HG02678 (cell line): ENCODE data around the gene B3GLCT.

Experiments
- ATAC-seq: cut with Tn5 transposase; IDR thresholded peaks from one replicate; pipeline ENCODE4 v1.9.1; 2021; ENCODE audit warnings: mild to moderate bottlenecking, moderate library complexity; ENCODE audit not compliant: unreplicated experiment

Gene B3GLCT

GRCh38 chr13:31267126-31267784 lies 67.5 kb downstream of the B3GLCT start:
- no peak for ATAC-seq

GRCh38 chr13:31274390-31274789 lies 74.6 kb downstream of the B3GLCT start:
- no peak for ATAC-seq

- ATAC-seq: no peak
Observed at GRCh38 chr13:31276421-31276820, 76.6 kb downstream of the B3GLCT start.

- no peak for ATAC-seq
Observed at GRCh38 chr13:31278869-31279268, 79.1 kb downstream of the B3GLCT start.

DNA sequence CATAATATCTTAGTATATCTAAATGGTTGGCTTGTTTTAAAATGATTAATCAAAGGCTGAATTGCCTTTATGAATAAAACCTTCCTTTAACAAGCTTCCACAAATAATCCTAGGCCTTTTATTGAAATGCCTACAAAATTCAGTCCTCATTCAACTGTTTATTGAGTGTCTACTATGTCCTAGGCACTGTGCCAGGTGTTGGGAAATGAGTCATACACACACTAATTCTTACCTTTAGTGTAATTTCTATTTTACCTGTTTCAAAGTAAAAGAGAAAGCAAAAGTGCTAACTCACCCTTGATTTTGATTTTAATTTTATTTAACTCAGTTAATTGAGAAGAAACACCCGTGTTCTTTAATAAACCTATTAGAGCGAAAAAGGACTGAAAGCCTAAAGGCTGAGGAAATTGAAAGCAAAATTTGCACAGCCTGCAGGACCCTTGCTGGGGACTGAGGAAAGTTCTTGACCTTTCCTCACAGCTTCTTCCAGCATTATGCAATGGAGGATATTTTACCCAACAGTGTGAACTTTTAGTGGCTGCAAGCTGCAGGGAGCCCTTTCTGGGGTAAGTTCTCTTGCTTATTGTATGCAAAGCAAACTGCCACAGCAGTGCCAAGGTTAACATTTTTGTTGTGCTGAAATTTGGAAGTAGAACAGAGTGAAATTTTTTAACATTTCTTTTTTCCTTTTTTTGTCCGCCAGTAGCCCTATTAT lies 83.1 kb downstream of the B3GLCT start:
- no peak for ATAC-seq

DNA sequence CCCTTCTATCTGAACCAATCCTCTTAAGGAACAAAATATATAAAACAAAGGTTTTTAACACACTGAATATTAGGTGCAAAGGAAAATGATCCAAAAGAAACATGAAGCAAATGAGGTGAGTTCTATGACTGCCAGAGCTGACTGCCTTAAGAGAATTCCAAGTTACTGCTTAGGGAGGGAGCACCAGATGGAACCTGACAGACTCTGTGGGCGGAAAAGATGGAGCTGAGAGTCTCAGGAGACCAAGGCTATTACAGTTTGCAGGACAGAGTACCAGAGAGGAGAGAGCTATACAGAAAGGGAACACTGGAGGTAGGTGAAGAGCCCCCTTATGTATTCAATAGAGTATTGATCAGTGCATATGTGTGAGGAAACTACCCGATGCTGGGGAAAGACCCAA lies 87.2 kb downstream of the B3GLCT start:
- no peak for ATAC-seq

DNA sequence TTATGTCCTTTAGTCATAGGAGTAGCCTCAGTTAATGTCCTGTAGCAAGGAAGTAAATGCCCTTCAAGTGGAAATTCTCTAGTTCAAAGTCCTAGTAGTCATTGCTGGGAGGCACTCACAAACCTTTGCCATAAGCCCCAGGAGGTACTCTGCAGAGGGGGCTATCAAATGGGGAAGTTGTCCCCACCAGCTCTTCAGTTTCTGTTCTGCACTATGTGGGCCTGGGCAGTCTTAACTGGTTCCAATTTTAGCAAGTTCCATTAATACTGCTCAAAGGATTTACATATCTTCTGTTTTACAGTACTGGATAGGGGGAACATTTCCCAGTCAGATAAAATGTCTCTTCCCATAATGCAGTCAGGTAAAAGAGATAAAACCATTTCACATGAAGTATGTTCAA lies 101.3 kb downstream of the B3GLCT start:
- ATAC-seq: no peak

- no peak for ATAC-seq
Observed at GRCh38 chr13:31310356-31310755, 110.6 kb downstream of the B3GLCT start.

DNA sequence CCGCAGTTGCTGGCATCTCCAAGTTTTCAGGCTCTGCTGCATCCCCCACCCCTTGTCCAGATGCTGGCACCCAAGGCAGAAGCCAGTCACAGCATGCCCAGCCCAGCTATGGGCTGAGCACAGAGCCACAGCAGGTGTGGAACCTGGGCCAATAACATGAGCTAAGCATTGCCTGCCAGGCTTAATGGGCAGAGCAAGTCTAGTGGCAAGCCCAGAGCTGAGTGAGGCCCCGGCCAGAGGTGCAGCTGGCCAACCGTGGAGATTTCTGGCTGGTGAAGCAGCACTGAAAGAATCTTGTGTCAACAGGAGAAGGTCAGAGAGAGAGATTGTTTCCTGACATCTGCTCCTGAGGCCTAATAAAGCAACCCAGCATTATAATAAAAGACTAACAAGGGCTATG lies 111.0 kb downstream of the B3GLCT start:
- no peak for ATAC-seq

- ATAC-seq: no peak
Observed at GRCh38 chr13:31311921-31312320, 112.1 kb downstream of the B3GLCT start.

DNA sequence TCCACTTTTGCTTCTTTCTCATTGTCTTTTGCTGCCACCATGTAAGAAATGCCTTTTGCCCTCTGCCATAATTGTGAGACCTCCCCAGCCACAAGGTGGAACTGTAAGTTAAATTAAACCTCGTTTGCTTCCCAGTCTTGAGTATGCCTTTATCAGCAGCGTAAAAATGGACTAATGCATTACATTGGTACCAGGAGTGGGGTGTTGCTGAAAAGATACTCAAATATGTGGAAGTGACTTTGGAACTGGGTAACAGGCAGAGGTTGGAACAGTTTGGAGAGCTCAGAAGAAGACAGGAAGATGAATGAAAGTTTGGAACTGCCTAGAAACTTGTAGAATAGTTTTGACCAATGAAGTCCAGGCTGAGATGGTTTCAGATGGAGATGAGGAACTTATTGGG lies 115.2 kb downstream of the B3GLCT start:
- no peak for ATAC-seq

DNA sequence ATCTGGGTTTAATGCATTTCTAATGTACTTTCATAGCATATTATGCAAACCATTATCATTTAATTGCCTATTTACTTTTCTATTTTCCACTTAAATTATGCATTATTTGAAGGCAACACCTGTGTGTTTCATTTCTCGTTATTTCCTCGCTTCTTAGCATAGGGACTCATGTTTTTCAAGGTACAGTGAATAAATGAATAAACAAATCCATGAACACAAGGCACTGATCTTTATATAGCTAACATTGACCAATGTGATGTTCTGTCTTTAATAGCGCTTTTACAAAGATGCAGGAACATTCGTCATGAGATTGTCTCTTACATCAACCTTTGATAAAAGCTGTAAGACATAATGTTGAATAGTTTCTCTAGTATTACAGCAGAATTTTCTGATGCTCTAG lies 121.2 kb downstream of the B3GLCT start:
- ATAC-seq: no peak

DNA sequence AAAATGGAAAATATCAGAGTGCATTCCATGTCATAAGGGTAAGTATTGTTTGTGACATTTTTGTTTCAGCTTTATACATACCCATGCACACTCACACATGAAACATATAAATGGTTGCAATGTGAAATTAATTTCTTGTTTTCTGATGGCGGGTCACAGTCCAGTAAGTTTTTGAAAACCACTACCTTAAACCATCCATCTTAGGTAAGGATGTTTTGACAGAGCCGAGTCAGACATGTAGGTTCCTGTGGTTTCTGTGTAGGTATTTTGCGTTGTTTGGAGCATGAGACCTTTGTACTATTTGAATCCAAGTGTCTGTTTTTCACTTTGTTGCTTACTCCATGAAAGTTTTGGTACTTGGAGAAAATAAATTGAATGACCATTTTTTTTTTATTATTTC lies 121.7 kb downstream of the B3GLCT start:
- ATAC-seq: no peak

DNA sequence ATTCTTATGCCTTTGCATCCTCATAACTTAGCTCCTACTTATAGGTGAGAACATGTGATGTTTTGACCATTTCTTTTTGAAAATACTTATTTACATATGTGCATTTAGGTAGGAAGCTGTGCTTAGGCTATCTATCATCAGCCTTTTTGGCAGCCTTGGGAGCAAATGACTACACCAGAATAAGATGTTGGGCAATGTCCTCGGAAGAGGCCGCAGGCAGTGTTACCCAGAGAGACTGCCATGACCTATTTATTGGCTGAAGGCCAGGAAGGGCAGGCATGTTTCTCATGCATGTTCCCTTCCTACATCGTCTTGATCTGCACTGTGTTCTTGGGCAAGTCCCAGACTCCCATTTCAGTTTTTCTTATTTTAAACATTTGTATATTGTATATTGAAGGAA lies 122.3 kb downstream of the B3GLCT start:
- no peak for ATAC-seq

DNA sequence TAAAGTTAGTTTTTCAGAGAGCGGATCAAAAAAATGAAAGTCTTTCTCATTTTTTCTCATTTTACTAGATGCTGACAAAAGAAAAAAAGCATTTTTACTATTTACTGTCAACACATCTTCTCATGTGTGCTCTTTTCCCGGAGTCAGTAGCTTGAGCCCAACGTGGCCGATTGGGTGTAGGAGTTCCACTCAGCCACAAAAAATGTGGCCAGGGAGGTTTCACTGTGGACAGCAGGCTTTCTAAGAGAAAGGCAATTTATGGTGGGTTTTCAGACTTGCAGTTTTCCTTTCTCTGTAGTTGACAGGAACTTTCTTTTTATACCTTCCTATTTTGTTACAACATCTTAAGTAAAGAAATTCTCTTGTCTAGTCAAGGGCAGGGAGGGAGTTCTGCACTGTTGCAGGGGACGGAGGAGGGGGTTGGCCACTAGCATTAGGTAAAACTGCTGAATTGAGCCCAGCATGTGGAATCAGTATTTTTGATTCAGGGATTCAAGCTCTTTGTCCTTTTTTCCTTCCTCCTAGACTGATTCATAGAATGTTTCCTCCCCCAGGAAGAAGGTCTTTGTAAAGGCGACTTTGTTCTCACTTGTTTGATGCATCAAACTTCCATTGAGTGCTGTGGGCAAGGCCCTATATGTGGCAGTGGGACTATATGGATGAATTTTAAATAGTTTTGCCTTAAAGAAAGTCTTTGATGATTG lies 123.1 kb downstream of the B3GLCT start:
- no peak for ATAC-seq

DNA sequence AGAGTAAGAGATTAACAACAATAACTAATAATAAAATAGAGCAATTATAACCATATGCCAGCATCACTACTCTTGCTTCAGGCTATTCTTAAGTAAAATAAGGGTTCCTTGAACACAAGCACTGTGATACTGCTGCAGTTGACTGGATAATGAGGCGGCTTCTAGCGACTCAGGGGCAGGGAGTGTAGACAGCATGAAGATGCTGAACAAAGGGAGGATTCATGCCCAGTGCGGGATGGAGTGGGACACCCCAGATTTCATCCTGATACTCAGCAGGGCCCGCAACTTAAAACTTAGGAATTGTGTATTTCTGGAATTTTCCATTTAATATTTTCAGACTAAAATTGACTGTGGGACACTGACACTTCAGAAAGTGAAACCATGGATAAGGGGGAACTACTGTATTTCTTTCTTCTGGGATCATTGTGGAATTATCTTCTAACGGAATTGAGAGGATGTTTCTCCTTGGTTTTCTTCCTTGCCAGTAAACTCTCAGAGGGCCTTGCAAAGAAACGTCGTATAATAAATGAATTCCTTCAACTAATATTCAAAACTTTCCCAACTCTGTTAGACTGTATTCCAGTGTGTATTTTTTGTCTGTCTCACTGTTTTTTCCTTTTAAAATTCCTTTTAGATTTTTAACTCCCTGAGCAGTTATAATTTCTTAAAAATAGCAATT lies 127.5 kb downstream of the B3GLCT start:
- ATAC-seq: no peak

DNA sequence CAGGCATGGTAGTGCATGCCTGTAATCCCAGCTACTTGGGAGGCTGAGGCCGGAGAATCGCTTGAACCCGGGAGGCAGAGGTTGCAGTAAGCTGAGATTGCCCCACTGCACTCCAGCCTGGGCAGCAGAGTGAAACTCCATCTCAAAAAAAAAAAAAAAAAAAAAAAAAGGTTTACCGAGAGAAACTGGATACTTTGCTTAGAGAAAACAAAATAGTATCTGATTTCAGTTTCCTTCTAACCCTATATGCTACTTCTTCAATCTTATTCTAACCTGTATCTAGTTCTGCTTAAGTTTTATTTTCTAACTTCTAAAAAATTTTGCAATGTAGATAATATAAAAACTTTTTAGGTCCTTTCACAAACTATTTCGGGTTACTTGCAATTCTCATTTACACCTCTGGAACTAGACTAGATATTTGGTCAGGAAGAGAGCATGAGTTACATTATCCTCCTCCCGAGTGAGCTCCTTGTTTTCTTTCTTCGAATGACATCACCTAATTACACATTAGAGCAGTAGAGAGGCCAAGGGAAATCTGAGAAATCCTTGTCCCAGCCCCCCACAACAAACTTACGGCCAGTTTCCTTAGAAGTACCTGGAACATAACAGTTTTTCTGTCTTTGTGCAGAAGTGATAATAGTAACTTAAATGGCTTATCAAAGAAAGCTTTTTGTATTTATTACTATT lies 128.9 kb downstream of the B3GLCT start:
- no peak for ATAC-seq

GRCh38 chr13:31330236-31330635 lies 130.5 kb downstream of the B3GLCT start:
- ATAC-seq: no peak

GRCh38 chr13:31331068-31331467 lies 131.3 kb downstream of the B3GLCT start:
- no peak for ATAC-seq

- ATAC-seq: no peak
Observed at GRCh38 chr13:31334547-31334946, 134.8 kb downstream of the B3GLCT start.

DNA sequence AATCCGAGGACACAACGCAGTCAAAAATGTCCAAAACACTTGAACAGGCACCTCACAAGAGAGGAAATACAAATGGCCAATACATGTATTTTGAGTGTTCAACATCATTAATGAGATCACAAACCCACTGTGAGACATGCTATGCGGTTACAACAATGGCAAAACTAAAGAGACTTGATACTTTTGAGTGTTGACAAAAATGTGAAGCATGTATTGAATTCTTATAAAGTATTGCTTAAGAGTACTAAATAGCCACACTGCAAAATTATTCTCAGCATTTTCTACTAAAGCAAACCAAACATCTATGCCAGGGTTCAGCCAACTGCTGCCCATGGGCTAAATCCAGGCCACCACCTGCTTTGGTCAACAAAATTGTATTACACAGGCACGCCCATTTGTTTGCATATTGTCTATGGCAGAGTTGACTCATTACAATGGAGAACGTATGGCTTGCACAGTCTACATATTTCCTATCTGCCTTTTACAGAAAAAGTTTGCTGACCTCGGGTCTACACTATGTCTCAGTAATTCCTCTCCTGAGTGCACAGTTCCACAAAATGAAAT lies 135.3 kb downstream of the B3GLCT start:
- ATAC-seq: no peak
